Neural cell (in vitro differentiated cells): ENCODE measurements around the gene GMPPB. TPM values are rescaled to one million over a fixed set of nuclear protein-coding genes. Genes with fewer than 3 reads are reported as not detected.
"Not testable (repeated sequence)": the region's sequence is repeated elsewhere in the genome, so short reads cannot be mapped to it uniquely, and the experiment has no call there.

Source experiments
- H2AFZ ChIP-seq: fragments of 200-600, 300-800 bp; sonication (generic), shearing (Covaris generic); 2 replicates; pipeline ENCODE4 v1.6.0; 2014; ENCODE audit warnings: low read depth, mild to moderate bottlenecking, antibody characterized with exemption, low read length, moderate library complexity
- H3F3A ChIP-seq: fragments of 200-600 bp; shearing (Covaris generic); 2 replicates; pipeline ENCODE4 v1.6.1; 2016; ENCODE audit warnings: mild to moderate bottlenecking, moderate library complexity, mixed read lengths, antibody characterized with exemption, low read length; ENCODE audit not compliant: insufficient read depth, poor library complexity, severe bottlenecking
- H3K27ac ChIP-seq: fragments of 200-600, 300-800 bp; sonication (generic), shearing (Covaris generic); 2 replicates; pipeline ENCODE4 v1.5.1; 2014; ENCODE audit warnings: mild to moderate bottlenecking, low read length, moderate library complexity
- H3K27me3 ChIP-seq: fragments of 300-800, 200-600 bp; sonication (generic), shearing (Covaris generic); 2 replicates; pipeline ENCODE4 v1.6.0; 2014; ENCODE audit warnings: mild to moderate bottlenecking, low read depth, low read length, moderate library complexity; ENCODE audit not compliant: insufficient read depth
- H3K36me3 ChIP-seq: fragments of 300-800, 200-600 bp; sonication (generic), shearing (Covaris generic); 2 replicates; pipeline ENCODE4 v1.5.1; 2014; ENCODE audit warnings: mild to moderate bottlenecking, antibody characterized with exemption, low read length, moderate library complexity; ENCODE audit not compliant: insufficient read depth
- H3K4me2 ChIP-seq: fragments of 300-800, 200-600 bp; sonication (generic), shearing (Covaris generic); 2 replicates; pipeline ENCODE4 v1.6.0; 2014; ENCODE audit warnings: mild to moderate bottlenecking, low read length
- H3K4me3 ChIP-seq: fragments of 300-800, 200-600 bp; sonication (generic), shearing (Covaris generic); 2 replicates; pipeline ENCODE4 v1.5.1; 2014; ENCODE audit warnings: mild to moderate bottlenecking, low read length, moderate library complexity
- H3K79me2 ChIP-seq: fragments of 200-600 bp; shearing (Covaris generic); replicated peaks from 2 replicates; pipeline ENCODE4 v1.6.0; 2014; ENCODE audit warnings: mild to moderate bottlenecking, low read length, moderate library complexity; ENCODE audit not compliant: insufficient read depth
- H3K9ac ChIP-seq: fragments of 300-800, 200-600 bp; sonication (generic), shearing (Covaris generic); 2 replicates; pipeline ENCODE4 v1.6.1; 2016; ENCODE audit warnings: mild to moderate bottlenecking, low read length, mixed read lengths
- H3K9me2 ChIP-seq: fragments of 200-600 bp; shearing (Covaris generic); 2 replicates; pipeline ENCODE4 v1.6.1; 2016; ENCODE audit warnings: mild to moderate bottlenecking, low read length, mixed read lengths; ENCODE audit not compliant: insufficient read depth
- H3K9me3 ChIP-seq: fragments of 200-600, 300-800 bp; sonication (generic), shearing (Covaris generic); 2 replicates; pipeline ENCODE4 v1.6.1; 2016; ENCODE audit warnings: mild to moderate bottlenecking, mixed run types, low read length, moderate library complexity, mixed read lengths
- H4K20me1 ChIP-seq: fragments of 200-600 bp; shearing (Covaris generic); 2 replicates; pipeline ENCODE4 v1.6.1; 2016; ENCODE audit warnings: mild to moderate bottlenecking, mixed run types; ENCODE audit not compliant: insufficient read depth
- CTCF ChIP-seq: fragments of 450-650 bp; IDR thresholded peaks from 2 replicates; pipeline ENCODE4 v1.5.1; 2014; ENCODE audit warnings: antibody characterized with exemption, mild to moderate bottlenecking, moderate library complexity; ENCODE audit not compliant: poor library complexity, severe bottlenecking
- EP300 ChIP-seq: fragments of 450-650 bp; conservative IDR thresholded peaks from 2 replicates; pipeline ENCODE4 v1.6.1; 2014; ENCODE audit warnings: antibody characterized with exemption, mild to moderate bottlenecking, moderate library complexity; ENCODE audit not compliant: poor library complexity, severe bottlenecking
- EZH2 ChIP-seq: fragments of 200-600, 300-800 bp; shearing (Covaris generic), sonication (generic); IDR thresholded peaks from 2 replicates; pipeline ENCODE4 v1.6.1; 2014; ENCODE audit warnings: antibody characterized with exemption, low read length, borderline replicate concordance, mild to moderate bottlenecking; ENCODE audit not compliant: insufficient read depth, poor library complexity, severe bottlenecking
- MXI1 ChIP-seq: fragments of 450-650 bp; conservative IDR thresholded peaks from 2 replicates; pipeline ENCODE4 v1.6.1; 2014; ENCODE audit warnings: antibody characterized with exemption, mild to moderate bottlenecking; ENCODE audit not compliant: poor library complexity, severe bottlenecking
- POLR2AphosphoS5 ChIP-seq: IDR thresholded peaks from 2 replicates; pipeline ENCODE4 v1.6.1; 2012
- RAD21 ChIP-seq: fragments of 450-650 bp; conservative IDR thresholded peaks from 2 replicates; pipeline ENCODE4 v1.6.1; 2014; ENCODE audit warnings: antibody characterized with exemption, mild to moderate bottlenecking, moderate library complexity
- REST ChIP-seq: IDR thresholded peaks from 2 replicates; pipeline ENCODE4 v1.6.1; 2012; ENCODE audit warnings: borderline replicate concordance
- SMC3 ChIP-seq: fragments of 450-650 bp; conservative IDR thresholded peaks from 2 replicates; pipeline ENCODE4 v1.6.1; 2014; ENCODE audit warnings: antibody characterized with exemption, mild to moderate bottlenecking, moderate library complexity; ENCODE audit not compliant: poor library complexity
- TAF1 ChIP-seq: IDR thresholded peaks from 2 replicates; pipeline ENCODE4 v1.6.1; 2012; ENCODE audit warnings: low read depth
- polyA plus RNA-seq: library from polyadenylated mRNA; depleted of rRNA; stranded (reverse); fragments of >200 nt; gene quantifications from 2 replicates; pipeline ENCODE4 v1.2.3, GENCODE V29; 2014

Gene GMPPB
- polyA plus RNA-seq, 1 donor from 2014 or later: 20.8 TPM

DNA sequence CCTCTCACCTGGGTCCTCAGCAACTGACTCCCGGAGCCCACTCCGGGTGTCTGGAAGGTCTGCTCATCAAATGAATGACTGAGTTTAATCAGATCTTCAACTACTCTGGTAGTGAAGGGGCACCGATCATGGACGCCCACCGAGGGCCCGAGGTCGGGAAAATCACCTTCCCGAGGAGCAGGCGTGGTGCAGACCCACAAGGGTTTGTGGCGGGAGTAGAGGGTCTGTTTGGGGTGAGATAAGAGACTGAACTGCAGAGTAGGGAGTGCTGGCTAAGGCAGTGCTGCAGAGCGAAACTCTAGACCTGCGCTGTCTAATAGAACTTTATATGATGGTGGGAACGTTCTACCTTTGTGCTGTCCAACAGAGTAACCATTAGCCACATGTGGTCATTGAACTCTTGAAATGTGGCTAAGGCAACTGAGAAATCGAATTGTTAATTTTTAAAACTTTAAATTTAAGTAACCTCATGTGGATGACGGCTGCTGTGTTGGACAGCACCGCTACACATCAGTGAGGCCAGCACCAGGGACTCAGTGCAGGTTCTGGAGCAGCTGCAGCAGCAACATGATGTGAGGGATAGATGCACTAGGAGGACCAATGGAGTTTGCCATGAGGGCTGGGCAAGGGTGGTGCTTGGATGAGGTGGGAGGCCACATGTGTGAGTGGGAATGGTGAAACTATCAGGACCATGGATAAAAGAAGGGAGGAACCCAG, 33.7 kb downstream of the GMPPB start:
- H3K36me3 ChIP-seq, H3K9me3 ChIP-seq, H3K79me2 ChIP-seq, H4K20me1 ChIP-seq, H3K27me3 ChIP-seq, H3K9me2 ChIP-seq, H3F3A ChIP-seq: not testable (repeated sequence)
- H3K4me3 ChIP-seq: peak overlapping the region; percentile 86
- peak overlapping the region; percentile 56 for H2AFZ ChIP-seq
- H3K4me2 ChIP-seq: peak overlapping the region; percentile 61
- peak overlapping the region; percentile 56 for H3K27ac ChIP-seq
- peak overlapping the region; percentile 78 for H3K9ac ChIP-seq

DNA sequence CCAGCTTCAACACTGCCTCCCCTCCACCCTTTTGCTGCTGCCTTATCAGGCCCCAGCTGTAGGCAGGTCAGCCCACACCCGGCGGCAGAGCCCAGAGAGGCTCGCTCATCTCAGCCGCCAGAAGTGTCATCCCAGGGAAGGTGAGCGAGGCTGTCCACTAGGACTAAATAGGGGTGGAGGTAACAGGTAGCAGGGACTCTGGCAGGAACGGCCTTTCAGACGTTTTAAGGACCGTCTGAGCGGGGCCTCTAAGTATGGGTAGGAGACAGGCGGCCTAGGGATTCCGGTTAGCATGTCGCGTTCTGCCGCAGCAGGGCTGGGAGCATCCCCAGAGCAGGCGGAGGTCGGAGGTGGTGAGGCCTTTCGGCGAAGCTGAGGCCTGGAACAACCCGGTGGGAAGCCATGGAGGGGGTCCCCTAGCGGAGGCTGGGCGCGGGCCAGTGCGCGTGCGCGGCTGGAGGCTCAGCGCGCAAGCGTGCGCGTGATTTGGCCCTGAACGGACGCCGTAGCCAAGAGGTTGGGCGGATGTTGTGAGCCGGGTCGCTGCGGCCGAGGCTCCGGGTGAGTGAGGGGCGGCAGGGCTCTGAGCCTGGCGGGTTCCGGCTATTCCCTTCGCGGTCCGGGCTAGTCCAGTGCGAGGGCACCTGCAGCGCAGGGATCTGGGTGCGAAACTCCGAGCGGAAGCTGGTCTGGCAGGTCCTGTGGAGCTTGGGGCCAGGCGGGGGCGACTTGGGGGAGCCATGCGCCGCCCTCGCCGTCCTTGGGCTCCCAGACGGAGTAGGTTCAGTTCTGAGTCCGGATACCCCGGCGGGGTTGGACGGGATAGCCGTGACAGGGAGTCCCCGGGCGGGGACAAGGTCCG, 34.5 kb downstream of the GMPPB start, which contains the start of the genes MST1 and RNF123:
MST1 (minus strand) TSS at position 429 of the 862 bp plus-strand sequence. CDS start 783 bp downstream, outside the sequence.
RNF123 (plus strand) TSS at position 512 of the 862 bp plus-strand sequence. CDS start 1,609 bp downstream, outside the sequence.
- H3K4me2 ChIP-seq: peak within 1 kb of the TSS; percentile 82
- peak within 1 kb of the TSS; percentile 79 for H3K27ac ChIP-seq
- H3K9ac ChIP-seq: peak within 1 kb of the TSS; percentile 78
- no peaks in the 10 kb centered on the region for H3K36me3 ChIP-seq
- TF ChIP-seq CTCF (peak; percentile 62), POLR2AphosphoS5 (peak; percentile 87), SMC3 (peak; percentile 44), MXI1 (peak; percentile 85), EZH2 (no peak), TAF1 (peak; percentile 45), REST (no peak), EP300 (peak; percentile 35), RAD21 (peak; percentile 20)
- no peaks in the 10 kb centered on the region for H3K9me3 ChIP-seq
- peaks cover 7% of the 10 kb centered on the region for H3K79me2 ChIP-seq
- no peaks in the 10 kb centered on the region for H4K20me1 ChIP-seq
- no peaks in the 10 kb centered on the region for H3K27me3 ChIP-seq
- peak within 1 kb of the TSS; percentile 86 for H3K4me3 ChIP-seq
- H3K9me2 ChIP-seq: no peaks in the 10 kb centered on the region
- no peaks in the 10 kb centered on the region for H3F3A ChIP-seq
- peak within 1 kb of the TSS; percentile 89 for H2AFZ ChIP-seq

DNA sequence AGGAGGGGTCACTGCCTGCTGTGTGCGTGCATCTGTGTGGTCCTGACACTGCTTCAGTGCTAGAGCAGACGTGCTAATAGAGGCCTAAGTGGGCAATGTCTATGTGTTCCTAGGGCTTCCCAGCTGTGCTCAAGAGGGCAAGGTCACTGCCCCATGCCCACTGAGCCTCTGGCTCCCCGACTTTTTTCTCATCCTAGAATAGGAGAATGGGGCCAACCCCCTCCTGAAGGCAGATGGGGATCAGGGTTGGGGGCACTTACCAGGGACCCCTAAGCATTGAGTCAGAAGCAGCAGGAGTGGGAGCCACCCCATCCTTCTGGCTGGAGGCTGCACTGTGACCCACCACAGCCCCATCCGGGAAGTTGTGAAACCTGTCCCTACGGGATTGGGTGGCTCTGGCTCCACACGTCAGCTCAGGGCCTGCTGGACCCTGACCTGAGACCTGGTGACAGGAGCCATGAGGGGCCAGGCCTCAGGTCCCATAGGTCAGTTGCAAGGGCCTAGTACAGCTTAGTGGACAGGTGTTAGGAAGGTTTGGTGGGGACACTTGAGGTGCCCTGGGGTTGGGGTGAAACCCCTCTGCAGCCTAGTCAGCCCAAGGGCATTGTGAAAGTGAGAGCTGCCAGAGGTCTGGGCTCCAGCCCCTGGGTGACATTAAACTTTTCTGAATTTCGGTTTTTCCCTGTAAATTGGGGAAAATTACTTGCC, 35.3 kb downstream of the GMPPB start:
- H3K4me3 ChIP-seq: peak overlapping the region; percentile 86
- H3K27ac ChIP-seq: peak overlapping the region; percentile 79

DNA sequence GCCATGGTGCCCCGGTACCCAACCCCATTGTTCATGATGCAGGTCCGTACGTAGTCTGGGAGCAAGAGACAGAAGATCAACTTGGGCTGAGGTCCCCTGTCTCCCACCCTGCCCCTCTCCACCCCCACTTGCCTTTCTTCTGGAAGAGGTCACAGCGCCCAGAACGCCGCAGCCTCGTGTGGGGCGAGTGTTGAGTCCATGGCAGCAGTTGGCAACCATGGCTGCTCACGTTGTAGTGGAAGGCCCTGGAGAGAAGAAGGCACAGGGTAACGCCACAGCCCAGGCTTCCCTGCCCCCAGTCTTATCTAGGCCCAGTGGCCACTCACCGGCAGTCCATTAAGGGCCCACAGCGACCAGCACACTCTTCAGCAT, 36.3 kb downstream of the GMPPB start:
- not testable (repeated sequence) for H3K4me3 ChIP-seq, H3K36me3 ChIP-seq, H3K27ac ChIP-seq, H3K9ac ChIP-seq, H3K79me2 ChIP-seq, H2AFZ ChIP-seq, H3K9me3 ChIP-seq, H3K4me2 ChIP-seq, H3K9me2 ChIP-seq, H4K20me1 ChIP-seq, H3F3A ChIP-seq, H3K27me3 ChIP-seq

More for the DNA sequence above, 35.3 kb downstream of the GMPPB start:
- peak overlapping the region; percentile 82 for H3K4me2 ChIP-seq
- H3F3A ChIP-seq, H3K9me2 ChIP-seq, H3K9me3 ChIP-seq, H3K27me3 ChIP-seq, H3K36me3 ChIP-seq, H4K20me1 ChIP-seq, H3K79me2 ChIP-seq: not testable (repeated sequence)
- H3K9ac ChIP-seq: peak overlapping the region; percentile 78
- peak overlapping the region; percentile 89 for H2AFZ ChIP-seq
